Upper lobe of right lung (tissue), 1 donor: Measurements from ENCODE around the gene FOXO1. TPM values are rescaled to one million over a fixed set of nuclear protein-coding genes. Genes with fewer than 3 reads are reported as not detected.

ENCODE experiments used
- ATAC-seq: fragments of 200-7000 bp; cut with Tn5 transposase; one replicate; pipeline ENCODE4 v1.9.1; 2020; ENCODE audit warnings: mild to moderate bottlenecking, moderate library complexity
- DNase-seq: peaks from one replicate; pipeline ENCODE4 v3.0.0-alpha.2; 2020
- H3K27ac ChIP-seq: fragments of 200-600 bp; one replicate; pipeline ENCODE4 v1.8.0; 2022
- H3K27me3 ChIP-seq: fragments of 200-600 bp; one replicate; pipeline ENCODE4 v1.8.0; 2022; ENCODE audit warnings: mild to moderate bottlenecking
- H3K36me3 ChIP-seq: fragments of 200-600 bp; one replicate; pipeline ENCODE4 v1.8.0; 2022
- H3K4me1 ChIP-seq: fragments of 200-600 bp; one replicate; pipeline ENCODE4 v1.8.0; 2022
- H3K4me3 ChIP-seq: fragments of 200-600 bp; one replicate; pipeline ENCODE4 v1.8.0; 2022; ENCODE audit warnings: mild to moderate bottlenecking
- H3K9me3 ChIP-seq: fragments of 200-600 bp; one replicate; pipeline ENCODE4 v1.8.0; 2022
- intact Hi-C: fragments of 100-400 bp; cut with DNase I; formaldehyde crosslinking; loops from one replicate; pipeline ENCODE4 v1.11.0; 2022
- total RNA-seq: library from RNA; stranded (reverse); fragmentation: NEBNext Ultra II Directional; extraction: Animal tissue kit (Norgen Biotek cat#: 25700); gene quantifications from one replicate; pipeline ENCODE4 v1.2.1, GENCODE V29; 2021
- TF ChIP-seq, protein P1 (sequence below): fragments of 200-600 bp; IDR thresholded peaks from one replicate; pipeline ENCODE4 v1.8.0; 2022; ENCODE audit warnings: antibody characterized with exemption
- donor health status: DM: no; HTN: yes; CAD: no; lungs with severe emphysema.

Gene FOXO1
- total RNA-seq, 1 donor from 2014 or later, result 29.4 TPM

DNA sequence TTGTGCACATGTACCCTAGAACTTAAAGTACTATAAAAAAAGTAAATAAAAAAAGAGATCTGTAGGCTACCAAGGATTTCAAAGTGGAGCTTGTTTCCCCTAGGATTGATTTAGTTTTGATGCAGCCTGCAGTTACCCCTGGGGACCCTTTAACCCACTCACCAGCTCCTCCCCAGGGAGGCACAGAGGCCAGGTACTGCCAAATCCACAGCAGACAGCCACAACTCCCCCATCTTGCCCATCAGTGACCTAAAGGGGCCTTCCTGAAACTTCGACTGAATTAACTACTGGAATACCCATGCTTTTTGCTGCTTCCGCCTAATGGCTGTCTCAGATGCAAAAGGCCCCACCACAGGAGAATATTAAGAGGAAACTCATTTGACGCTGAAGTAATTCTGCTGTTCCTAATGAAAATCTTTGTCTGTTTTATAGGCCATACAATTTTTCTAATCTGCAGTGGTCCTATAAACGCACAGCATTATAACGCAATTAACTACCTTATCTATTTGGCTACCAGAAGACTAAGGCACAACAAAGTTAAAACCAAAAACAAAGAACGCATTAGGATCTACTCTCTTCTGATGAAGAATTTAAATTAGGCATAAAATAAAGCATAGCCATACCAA, 95.0 kb downstream of the FOXO1 start:
- TF ChIP-seq, protein P1, sequence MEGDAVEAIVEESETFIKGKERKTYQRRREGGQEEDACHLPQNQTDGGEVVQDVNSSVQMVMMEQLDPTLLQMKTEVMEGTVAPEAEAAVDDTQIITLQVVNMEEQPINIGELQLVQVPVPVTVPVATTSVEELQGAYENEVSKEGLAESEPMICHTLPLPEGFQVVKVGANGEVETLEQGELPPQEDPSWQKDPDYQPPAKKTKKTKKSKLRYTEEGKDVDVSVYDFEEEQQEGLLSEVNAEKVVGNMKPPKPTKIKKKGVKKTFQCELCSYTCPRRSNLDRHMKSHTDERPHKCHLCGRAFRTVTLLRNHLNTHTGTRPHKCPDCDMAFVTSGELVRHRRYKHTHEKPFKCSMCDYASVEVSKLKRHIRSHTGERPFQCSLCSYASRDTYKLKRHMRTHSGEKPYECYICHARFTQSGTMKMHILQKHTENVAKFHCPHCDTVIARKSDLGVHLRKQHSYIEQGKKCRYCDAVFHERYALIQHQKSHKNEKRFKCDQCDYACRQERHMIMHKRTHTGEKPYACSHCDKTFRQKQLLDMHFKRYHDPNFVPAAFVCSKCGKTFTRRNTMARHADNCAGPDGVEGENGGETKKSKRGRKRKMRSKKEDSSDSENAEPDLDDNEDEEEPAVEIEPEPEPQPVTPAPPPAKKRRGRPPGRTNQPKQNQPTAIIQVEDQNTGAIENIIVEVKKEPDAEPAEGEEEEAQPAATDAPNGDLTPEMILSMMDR, result no peak
- intact Hi-C loops, result no loop called here

DNA sequence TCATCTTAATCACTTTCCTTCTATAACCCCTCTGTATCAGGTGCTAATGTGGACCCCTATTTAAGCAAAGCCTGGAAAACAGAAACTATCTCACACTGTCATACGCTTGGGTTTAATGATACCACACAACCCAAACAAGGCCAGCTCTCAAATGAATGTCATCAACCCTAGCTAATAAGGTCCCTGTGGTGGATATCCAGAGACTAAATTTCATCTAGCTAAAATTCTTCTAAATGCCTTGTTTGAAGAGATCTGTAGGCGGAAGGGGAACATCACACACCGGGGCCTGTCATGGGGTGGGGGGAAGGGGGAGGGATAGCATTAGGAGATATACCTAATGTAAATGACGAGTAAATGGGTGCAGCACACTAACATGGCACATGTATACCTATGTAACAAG, 95.5 kb downstream of the FOXO1 start:
- no peaks in the 10 kb centered on the region for H3K27me3 ChIP-seq
- peaks cover 30% of the 10 kb centered on the region for H3K4me1 ChIP-seq
- DNase-seq, result no peak
- H3K4me3 ChIP-seq, result no peak overlapping the region
- no peaks in the 10 kb centered on the region for H3K9me3 ChIP-seq
- intact Hi-C loops, result no loop called here
- no peak overlapping the region for H3K27ac ChIP-seq
- no peak for ATAC-seq
- no peaks in the 10 kb centered on the region for H3K36me3 ChIP-seq
- TF ChIP-seq, protein P1, result no peak

More for the DNA sequence above, 95.0 kb downstream of the FOXO1 start:
- Histone ChIP-seq H3K27me3 (no peaks in the 10 kb centered on the region), H3K4me1 (peaks cover 31% of the 10 kb centered on the region), H3K9me3 (no peaks in the 10 kb centered on the region), H3K27ac (no peak overlapping the region), H3K4me3 (no peak overlapping the region), H3K36me3 (no peaks in the 10 kb centered on the region)
- ATAC-seq (no peak), DNase-seq (no peak)

DNA sequence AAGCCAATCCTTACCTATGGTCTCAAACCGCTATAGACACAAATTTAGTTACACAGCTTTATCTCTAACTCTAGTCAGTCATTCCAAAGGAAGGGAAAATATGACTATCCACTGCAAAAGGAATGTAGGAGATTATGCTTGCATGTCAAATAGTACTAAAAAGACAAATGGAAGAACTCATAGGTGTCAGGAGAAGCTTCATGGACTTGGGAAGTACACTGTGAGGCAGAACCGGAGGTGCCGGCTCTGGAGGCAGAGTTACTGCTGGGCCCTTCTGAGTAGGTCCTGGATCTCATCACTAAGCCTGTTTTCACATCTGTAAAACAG, 97.5 kb downstream of the FOXO1 start:
- Histone ChIP-seq H3K27ac (no peak overlapping the region), H3K4me1 (peaks cover 42% of the 10 kb centered on the region)

DNA sequence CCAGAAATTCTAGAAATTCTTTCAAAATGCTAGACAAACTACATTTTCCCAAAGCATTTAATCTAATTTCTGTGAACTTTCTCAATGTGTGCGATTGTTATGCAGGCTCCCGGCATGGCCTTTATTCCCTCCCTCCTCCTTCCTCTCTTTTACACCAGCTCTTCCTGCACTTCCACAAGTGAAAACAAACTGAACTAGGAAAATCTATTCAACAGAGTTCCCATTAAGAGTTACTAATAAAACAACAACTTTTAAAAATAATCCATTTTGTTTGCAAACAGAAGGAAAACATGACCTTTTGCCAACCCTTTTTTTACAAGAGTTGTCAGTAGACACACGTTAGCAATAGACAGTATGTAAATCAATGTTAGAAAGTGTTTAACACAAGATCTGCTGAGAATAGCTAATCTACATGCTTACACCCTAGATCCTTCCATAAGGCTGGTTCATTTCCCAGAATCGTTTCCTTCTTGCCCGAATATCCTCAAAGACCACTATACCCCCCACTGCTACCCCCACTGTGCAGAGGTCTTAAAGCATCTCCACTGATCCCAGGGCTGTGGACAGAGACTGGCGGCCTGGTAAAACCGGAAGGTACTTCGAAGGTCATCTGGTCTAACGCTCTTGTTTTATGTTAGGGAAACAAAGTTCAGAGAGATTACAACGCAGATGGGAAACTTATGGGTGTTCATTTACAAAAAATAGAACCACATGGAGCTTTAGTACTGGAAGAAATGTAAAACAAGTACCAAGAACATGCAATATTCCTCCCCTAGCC, 98.0 kb downstream of the FOXO1 start:
- Histone ChIP-seq H3K27me3 (no peaks in the 10 kb centered on the region), H3K36me3 (no peaks in the 10 kb centered on the region), H3K4me3 (no peak overlapping the region), H3K9me3 (no peaks in the 10 kb centered on the region), H3K4me1 (peaks cover 42% of the 10 kb centered on the region), H3K27ac (no peak overlapping the region)
- no peak for DNase-seq
- intact Hi-C loops, result no loop called here
- TF ChIP-seq, protein P1, result no peak
- no peak for ATAC-seq

More for the DNA sequence above, 97.5 kb downstream of the FOXO1 start:
- no peaks in the 10 kb centered on the region for H3K27me3 ChIP-seq
- no peak for DNase-seq
- no peak for ATAC-seq
- no peaks in the 10 kb centered on the region for H3K9me3 ChIP-seq
- no peak overlapping the region for H3K4me3 ChIP-seq
- intact Hi-C loops, result no loop called here
- H3K36me3 ChIP-seq, result no peaks in the 10 kb centered on the region
- TF ChIP-seq, protein P1, result no peak

DNA sequence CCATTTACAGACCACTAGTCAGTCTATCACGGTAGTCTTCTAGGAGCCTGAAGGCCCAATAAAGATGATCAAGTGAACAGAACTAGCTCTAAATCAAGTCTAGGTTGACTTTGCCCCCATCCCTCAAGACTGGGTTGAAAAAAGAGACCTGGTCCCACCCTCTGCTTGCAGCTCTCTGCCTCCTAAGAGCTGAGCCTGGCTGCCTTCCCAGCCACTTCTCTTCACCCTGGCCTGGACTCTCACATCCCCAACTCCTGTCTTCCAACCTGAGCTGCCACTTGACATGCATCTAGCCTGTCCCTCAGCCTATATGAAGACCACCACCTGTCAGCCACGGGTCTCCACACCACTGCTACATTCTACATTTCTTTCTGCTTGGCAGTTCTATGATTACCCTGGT, 99.6 kb downstream of the FOXO1 start:
- Histone ChIP-seq H3K4me1 (peaks cover 56% of the 10 kb centered on the region), H3K27ac (no peak overlapping the region), H3K27me3 (no peaks in the 10 kb centered on the region), H3K9me3 (no peaks in the 10 kb centered on the region), H3K36me3 (no peaks in the 10 kb centered on the region), H3K4me3 (no peak overlapping the region)
- ATAC-seq, result no peak
- DNase-seq, result no peak
- TF ChIP-seq, protein P1, result no peak
- intact Hi-C loops, result no loop called here
